T-helper 17 cell (primary cell): ENCODE measurements around the gene PCDHGA2. TPM values are rescaled to one million over a fixed set of nuclear protein-coding genes. Genes with fewer than 3 reads are reported as not detected.
"Not testable (repeated sequence)": the region's sequence is repeated elsewhere in the genome, so short reads cannot be mapped to it uniquely, and the experiment has no call there.

Experiments
- ATAC-seq: fragments of 150-1000 bp; cut with Tn5 transposase; 2 replicates; pipeline ENCODE4 v1.10.0; 2021; ENCODE audit warnings: mild to moderate bottlenecking, moderate library complexity
- DNase-seq, 3 donors: peaks; one replicate each; pipeline versions ENCODE4 v3.0.0 to v3.0.0-alpha.2; 2020 to 2021
- H3K9me3 ChIP-seq: one replicate; pipeline ENCODE4 v1.7.0; 2013; ENCODE audit warnings: low read length, mild to moderate bottlenecking; ENCODE audit not compliant: control insufficient read depth, poor library complexity, severe bottlenecking
- H3K27ac Mint-ChIP-seq: one replicate; pipeline ENCODE4 v1.8.0; 2022; ENCODE audit warnings: mild to moderate bottlenecking, moderate library complexity, mixed read lengths
- H3K27me3 Mint-ChIP-seq: one replicate; pipeline ENCODE4 v1.8.0; 2022; ENCODE audit warnings: mixed read lengths
- H3K36me3 Mint-ChIP-seq: one replicate; pipeline ENCODE4 v1.8.0; 2022; ENCODE audit warnings: low read depth, mixed read lengths
- H3K4me1 Mint-ChIP-seq: one replicate; pipeline ENCODE4 v1.8.0; 2022; ENCODE audit warnings: mild to moderate bottlenecking, mixed read lengths
- H3K4me3 Mint-ChIP-seq: one replicate; pipeline ENCODE4 v1.8.0; 2022; ENCODE audit warnings: mild to moderate bottlenecking, moderate library complexity, mixed read lengths
- total RNA-seq, 4 donors: library from RNA in 2 of 4; stranded (reverse) in 2 of 4; gene quantifications; one replicate each; pipeline ENCODE4 v1.2.3 and lab custom pipeline; 2022 to 2026

Gene PCDHGA2
- not detected for total RNA-seq
- 0 to 0.08 reads per million in 2 donors for total RNA-seq (lab: John Stamatoyannopoulos, UW)

DNA sequence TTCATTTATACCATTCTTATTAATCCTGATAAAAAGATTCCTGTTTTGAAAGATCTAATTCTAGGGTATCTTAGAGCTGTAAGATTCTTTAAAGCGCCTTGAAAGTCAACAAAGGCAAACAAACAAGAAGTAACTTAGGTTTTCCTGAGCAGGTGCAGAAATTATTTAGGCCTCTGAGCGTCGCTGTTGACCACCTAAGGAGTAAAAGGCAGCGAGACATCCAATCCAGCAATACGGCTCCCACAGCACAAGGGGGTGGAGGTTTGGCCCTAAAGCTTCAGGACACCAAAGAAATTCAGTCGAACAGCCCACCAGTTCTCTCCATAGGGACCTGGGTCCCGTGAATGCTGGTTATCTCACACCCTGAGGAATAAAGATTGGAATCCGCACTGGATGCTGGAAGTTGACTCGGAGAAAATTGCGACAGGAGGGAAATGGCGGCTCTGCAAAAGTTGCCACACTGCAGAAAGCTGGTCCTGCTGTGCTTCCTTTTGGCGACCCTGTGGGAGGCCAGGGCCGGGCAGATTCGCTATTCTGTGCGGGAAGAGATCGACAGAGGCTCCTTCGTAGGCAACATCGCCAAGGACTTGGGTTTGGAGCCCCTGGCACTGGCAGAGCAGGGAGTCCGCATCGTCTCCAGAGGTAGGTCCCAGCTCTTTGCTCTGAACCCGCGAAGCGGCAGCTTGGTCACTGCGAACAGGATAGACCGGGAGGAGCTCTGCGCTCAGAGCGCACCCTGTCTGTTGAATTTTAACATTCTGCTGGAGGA lies at the start of gene PCDHGA2:
Gene PCDHGA2, plus strand, starts transcription at position 223 of the 769 bp plus-strand sequence.
- no peak within 1 kb of the TSS for H3K27ac Mint-ChIP-seq
- H3K27me3 Mint-ChIP-seq, result peaks cover 12% of the 10 kb centered on the region
- H3K9me3 ChIP-seq, result peaks cover 22% of the 10 kb centered on the region
- H3K4me3 Mint-ChIP-seq, result no peak within 1 kb of the TSS
- peaks cover 3% of the 10 kb centered on the region for H3K36me3 Mint-ChIP-seq
- DNase-seq (no peak), ATAC-seq (no peak)
- no peaks in the 10 kb centered on the region for H3K4me1 Mint-ChIP-seq

DNA sequence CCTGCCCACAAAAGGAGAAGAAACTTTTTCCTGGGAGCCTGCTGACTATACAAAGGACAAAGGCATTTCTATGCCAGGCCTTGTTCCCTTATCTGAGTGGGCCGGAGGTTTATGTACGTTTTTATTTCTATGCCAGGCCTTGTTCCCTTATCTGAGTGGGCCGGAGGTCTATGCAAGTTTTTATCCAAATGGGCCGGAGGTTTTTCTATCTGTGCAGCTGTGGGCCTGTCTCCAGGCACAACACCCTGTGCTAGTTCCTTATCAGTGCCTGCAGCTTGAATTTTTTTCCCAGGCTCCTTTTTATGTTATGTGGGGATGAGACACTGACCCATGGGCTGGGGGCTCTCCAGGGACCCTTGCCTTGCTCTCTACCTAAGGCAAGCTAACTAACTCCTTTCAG lies 40.2 kb upstream of the PCDHGA2 start:
- Mint-ChIP-seq H3K4me3 (no peak overlapping the region), H3K27ac (no peak overlapping the region), H3K36me3 (no peaks in the 10 kb centered on the region), H3K4me1 (no peaks in the 10 kb centered on the region), H3K27me3 (no peaks in the 10 kb centered on the region)
- ATAC-seq (no peak), DNase-seq (no peak)
- peaks cover 15% of the 10 kb centered on the region for H3K9me3 ChIP-seq

DNA sequence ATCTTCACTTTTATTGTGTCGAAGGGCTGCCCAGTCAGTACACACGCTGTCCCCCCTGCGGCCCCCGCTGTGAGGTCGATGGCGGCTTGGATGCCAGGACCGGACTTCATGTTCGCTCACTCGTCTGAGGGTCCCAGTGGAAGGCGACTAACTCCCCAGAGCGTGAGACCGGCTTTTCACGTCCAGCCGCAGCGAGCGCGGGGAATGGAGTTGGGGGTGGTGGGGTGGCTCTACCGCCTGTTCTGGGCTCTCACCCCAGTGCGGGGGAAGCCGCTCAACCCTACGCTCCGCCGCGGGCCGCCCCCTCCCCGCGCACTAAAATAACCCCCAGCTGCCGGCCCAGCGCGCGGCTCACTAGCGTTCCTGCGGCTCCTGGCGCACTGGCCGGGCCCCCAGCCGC lies 34.8 kb upstream of the PCDHGA2 start, which contains the start of gene SLC25A2:
Gene SLC25A2, minus strand, starts transcription at position 294 of the 400 bp plus-strand sequence. Its CDS starts 184 bp downstream, at position 110.
- no peaks in the 10 kb centered on the region for H3K36me3 Mint-ChIP-seq
- H3K27ac Mint-ChIP-seq, result no peak within 1 kb of the TSS
- no peak for DNase-seq
- no peak for ATAC-seq
- no peak within 1 kb of the TSS for H3K4me3 Mint-ChIP-seq
- H3K4me1 Mint-ChIP-seq, result no peaks in the 10 kb centered on the region
- H3K9me3 ChIP-seq, result peaks cover 18% of the 10 kb centered on the region
- no peaks in the 10 kb centered on the region for H3K27me3 Mint-ChIP-seq

DNA sequence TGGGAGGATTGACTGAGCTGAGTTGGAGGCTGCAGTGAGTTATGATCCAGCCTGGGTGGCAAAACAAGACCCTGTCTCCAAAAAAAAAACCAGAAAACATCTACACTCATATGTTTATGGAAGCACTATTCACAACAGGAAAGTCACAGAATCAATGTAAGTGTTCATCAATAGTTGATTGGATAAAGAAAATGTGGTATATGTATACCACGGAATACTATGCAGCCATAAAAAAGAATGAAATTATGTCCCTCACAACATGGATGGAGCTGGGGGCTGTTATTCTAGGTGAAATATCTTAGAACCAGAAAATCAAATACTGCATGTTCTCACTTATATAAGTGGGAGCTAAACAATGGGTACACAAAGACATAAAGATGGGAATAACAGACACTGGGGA lies 31.9 kb upstream of the PCDHGA2 start:
- H3K4me3 Mint-ChIP-seq, result no peak overlapping the region
- no peak for ATAC-seq
- H3K36me3 Mint-ChIP-seq, result peaks cover 1% of the 10 kb centered on the region
- H3K27me3 Mint-ChIP-seq, result no peaks in the 10 kb centered on the region
- H3K4me1 Mint-ChIP-seq, result no peaks in the 10 kb centered on the region
- no peak overlapping the region for H3K27ac Mint-ChIP-seq
- DNase-seq, result no peak
- H3K9me3 ChIP-seq, result peaks cover 9% of the 10 kb centered on the region

DNA sequence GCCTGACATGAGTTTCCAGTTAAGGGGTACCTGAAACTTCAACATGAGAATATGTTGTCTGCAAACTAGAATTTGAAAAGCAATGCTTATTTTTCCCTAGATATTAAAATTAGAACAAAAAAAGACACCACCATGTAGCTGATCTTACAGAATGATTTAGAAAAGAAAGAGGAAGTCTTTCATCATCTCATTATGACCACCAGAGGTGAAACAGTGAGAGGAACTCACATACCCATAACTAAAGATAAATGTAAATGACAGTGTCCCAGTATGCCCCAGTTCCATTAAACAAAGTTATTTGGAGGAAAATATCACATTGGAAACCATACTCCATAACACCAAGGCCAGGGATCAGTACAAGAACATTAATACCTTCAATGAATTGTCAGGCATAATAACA lies 24.8 kb upstream of the PCDHGA2 start:
- DNase-seq (no peak), ATAC-seq (no peak)
- peaks cover 21% of the 10 kb centered on the region for H3K9me3 ChIP-seq
- Mint-ChIP-seq H3K4me1 (no peaks in the 10 kb centered on the region), H3K27me3 (no peaks in the 10 kb centered on the region), H3K36me3 (peaks cover 9% of the 10 kb centered on the region), H3K4me3 (no peak overlapping the region), H3K27ac (no peak overlapping the region)

DNA sequence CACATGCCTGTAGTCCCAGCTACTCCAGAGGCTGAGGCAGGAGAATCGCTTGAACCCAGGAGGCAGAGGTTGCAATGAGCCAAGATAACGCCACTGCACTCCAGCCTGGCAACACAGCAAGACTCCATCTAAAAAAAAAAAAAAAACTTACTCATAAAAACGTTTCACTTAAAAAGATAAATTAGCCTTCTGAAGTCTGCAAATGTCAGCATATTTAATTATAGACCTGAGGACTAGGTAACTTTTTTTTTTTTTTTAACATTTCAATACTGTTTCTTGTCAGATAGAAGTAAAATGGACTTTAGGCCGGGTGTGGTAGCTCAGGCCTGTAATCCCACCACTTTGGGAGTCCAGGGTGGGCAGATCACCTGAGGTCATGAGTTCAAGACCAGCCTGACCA lies 21.6 kb upstream of the PCDHGA2 start:
- peak overlapping the region; percentile 12 for H3K27ac Mint-ChIP-seq
- H3K9me3 ChIP-seq, result peaks cover 38% of the 10 kb centered on the region
- H3K36me3 Mint-ChIP-seq, result peaks cover 12% of the 10 kb centered on the region
- not testable (repeated sequence) for H3K4me3 Mint-ChIP-seq, H3K27me3 Mint-ChIP-seq, ATAC-seq, DNase-seq, H3K4me1 Mint-ChIP-seq

DNA sequence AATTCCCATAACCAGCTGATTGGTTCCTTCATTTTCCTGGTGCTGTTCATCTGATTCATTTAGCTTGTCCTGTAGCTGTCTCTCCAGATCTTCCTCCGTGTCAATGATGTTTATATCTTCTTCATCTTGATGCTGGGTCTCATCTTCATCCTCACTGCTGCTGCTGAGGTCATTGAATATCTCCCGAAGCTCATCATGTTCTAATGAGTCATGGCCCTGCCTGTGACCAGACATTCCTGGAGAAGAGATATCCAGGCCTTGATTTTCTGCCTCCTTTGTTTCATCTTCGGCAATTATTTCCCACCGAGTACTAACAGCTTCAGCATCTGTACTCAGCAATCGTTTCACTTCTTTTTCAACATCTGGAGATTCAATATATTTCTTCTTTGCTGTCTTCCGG lies 19.4 kb upstream of the PCDHGA2 start:
- H3K9me3 ChIP-seq, result peaks cover 30% of the 10 kb centered on the region
- H3K27me3 Mint-ChIP-seq, result no peaks in the 10 kb centered on the region
- peaks cover 10% of the 10 kb centered on the region for H3K4me1 Mint-ChIP-seq
- H3K4me3 Mint-ChIP-seq, result peak overlapping the region; percentile 94
- H3K36me3 Mint-ChIP-seq, result peaks cover 12% of the 10 kb centered on the region
- H3K27ac Mint-ChIP-seq, result peak overlapping the region; percentile 95
- no peak for ATAC-seq
- no peak for DNase-seq

DNA sequence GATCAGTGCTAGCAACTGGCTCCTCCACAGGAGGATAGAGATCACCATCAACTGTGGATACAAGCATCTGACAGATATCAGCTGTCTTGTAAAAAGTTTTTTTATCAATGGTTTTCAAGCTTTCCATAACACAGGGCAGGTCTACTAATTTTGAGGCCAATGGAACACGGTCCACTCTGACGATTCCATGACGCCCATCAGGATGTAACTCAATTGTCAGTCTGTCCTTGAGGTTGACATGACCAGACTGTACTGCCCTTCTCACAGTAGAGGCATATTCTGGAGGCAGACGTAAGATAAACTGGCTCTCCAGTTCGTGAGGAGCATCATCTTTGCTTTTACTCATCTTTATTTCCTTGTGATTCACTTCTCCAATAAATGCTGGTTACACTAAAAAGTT lies 18.9 kb upstream of the PCDHGA2 start:
- ATAC-seq (no peak), DNase-seq (no peak)
- H3K27ac Mint-ChIP-seq, result peak overlapping the region; percentile 95
- H3K4me3 Mint-ChIP-seq, result peak overlapping the region; percentile 94
- no peaks in the 10 kb centered on the region for H3K27me3 Mint-ChIP-seq
- H3K9me3 ChIP-seq, result peaks cover 30% of the 10 kb centered on the region
- H3K4me1 Mint-ChIP-seq, result peaks cover 10% of the 10 kb centered on the region
- peaks cover 12% of the 10 kb centered on the region for H3K36me3 Mint-ChIP-seq

DNA sequence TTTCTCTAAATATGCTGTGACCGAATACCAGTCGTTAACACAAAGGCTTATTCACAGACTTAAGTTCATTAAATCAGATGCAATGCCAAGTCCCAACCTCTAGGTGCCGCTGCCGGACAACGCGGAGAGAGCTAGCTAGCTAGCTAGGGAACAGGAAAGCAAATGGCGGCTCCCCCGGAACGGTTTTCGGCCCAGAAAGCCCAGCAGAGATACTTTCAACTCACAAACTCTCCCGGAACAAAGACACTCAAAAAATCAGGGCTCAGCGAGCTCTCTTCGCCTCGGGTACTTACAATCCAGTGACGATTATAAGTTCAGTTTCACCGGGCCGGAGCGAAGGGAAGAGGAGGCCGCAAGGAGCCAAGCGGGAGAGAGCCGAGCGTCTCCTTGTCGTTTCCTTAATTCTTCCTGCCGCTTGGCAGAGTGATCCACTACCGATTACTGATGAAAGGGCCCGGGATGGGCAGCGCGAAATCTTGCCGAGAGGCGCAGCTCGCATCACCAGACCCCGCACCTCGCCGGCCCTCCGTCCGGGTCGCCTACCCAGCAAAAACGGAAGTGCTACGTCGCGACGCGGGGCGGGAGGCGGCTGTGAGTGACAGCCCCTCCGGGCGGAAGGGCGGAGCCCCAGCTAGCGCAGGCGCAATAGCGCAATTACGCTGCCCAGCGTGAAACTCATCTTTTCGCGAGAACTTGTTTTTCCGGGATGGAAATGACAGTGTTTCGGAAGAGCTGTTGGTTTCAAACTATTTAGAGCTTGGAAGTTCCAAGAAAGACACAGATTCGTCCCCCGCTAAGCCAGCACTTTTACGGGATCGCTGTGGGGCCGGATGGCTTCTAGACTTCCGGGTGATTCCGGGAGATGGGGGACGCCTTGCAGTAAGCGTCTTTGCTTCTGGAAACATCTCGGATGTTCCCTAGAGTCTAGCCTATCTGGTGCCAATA lies 18.1 kb upstream of the PCDHGA2 start, which contains the start of gene TAF7:
Gene TAF7, minus strand, starts transcription at position 560 of the 945 bp plus-strand sequence. CDS start 740 bp downstream, outside the sequence.
- ATAC-seq, result peak; percentile 91
- peak within 1 kb of the TSS; percentile 95 for H3K27ac Mint-ChIP-seq
- peak; percentile 83 to 91 (median 86) for DNase-seq
- H3K4me1 Mint-ChIP-seq, result peaks cover 10% of the 10 kb centered on the region
- peaks cover 11% of the 10 kb centered on the region for H3K36me3 Mint-ChIP-seq
- peak within 1 kb of the TSS; percentile 94 for H3K4me3 Mint-ChIP-seq
- H3K9me3 ChIP-seq, result peaks cover 30% of the 10 kb centered on the region
- H3K27me3 Mint-ChIP-seq, result no peaks in the 10 kb centered on the region

DNA sequence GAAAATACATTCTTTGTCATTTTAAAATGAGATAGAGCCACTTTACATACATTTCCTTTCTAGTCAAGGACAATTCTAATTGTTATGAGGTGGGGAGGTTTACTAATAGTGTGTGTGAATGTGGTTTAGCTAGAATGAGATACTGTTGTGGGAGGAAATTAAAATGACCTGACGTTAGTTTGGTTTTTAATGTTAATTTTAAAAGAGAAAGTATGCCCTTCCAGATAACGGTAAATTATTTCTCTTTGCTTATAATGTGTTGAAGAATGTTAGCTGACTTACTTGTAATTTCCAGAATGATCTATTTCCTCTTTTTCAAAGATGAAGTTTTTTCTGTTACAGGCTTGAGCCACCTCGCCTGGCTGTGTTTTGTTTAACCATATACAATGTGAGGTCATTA lies 16.3 kb upstream of the PCDHGA2 start:
- no peak overlapping the region for H3K4me3 Mint-ChIP-seq
- H3K27ac Mint-ChIP-seq, result no peak overlapping the region
- DNase-seq, result no peak
- H3K27me3 Mint-ChIP-seq, result peaks cover 4% of the 10 kb centered on the region
- no peak for ATAC-seq
- peaks cover 8% of the 10 kb centered on the region for H3K36me3 Mint-ChIP-seq
- H3K4me1 Mint-ChIP-seq, result peaks cover 10% of the 10 kb centered on the region
- peaks cover 23% of the 10 kb centered on the region for H3K9me3 ChIP-seq

DNA sequence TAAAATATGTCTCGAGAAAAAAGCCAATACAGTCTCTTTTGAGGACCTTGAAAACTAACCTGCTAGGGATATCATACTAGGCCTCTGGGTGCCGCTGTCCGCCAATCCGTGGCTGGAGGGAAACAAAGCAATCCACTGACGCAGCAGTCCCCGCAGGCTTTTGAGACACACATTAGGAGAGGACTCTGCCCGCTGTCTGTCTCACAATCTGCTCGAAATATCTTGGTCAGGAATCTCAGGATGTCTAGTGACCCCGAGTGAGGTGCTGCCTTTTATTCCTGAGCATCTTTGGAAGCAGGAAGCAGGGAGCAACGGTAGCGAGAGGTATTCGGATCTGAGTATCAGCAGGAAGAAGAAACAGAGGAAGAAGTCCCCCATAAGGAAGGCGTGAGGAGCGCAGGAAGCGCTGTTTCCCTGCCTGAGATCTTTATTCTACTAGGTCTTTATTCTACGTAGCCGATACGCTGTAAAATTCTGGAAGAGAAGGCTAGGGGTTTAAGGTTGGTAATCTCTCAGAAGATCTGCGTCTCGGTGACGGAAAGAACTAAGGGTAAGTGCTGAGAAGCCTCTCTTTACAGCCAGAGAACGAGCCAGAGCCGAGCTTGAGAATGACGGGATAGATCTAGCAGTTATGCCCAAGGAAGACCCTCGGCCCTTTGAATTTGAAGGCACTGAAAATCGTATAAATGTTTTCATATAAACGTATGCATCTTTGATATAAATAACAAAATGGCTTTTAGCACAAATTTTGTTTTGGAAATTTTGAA lies 12.3 kb upstream of the PCDHGA2 start:
- peak overlapping the region; percentile 89 for H3K4me3 Mint-ChIP-seq
- H3K27ac Mint-ChIP-seq, result peak overlapping the region; percentile 66
- H3K36me3 Mint-ChIP-seq, result no peaks in the 10 kb centered on the region
- no peaks in the 10 kb centered on the region for H3K4me1 Mint-ChIP-seq
- peaks cover 8% of the 10 kb centered on the region for H3K9me3 ChIP-seq
- H3K27me3 Mint-ChIP-seq, result peaks cover 19% of the 10 kb centered on the region
- peak; percentile 18 to 50 (median 45) for DNase-seq
- ATAC-seq, result peak; percentile 95

DNA sequence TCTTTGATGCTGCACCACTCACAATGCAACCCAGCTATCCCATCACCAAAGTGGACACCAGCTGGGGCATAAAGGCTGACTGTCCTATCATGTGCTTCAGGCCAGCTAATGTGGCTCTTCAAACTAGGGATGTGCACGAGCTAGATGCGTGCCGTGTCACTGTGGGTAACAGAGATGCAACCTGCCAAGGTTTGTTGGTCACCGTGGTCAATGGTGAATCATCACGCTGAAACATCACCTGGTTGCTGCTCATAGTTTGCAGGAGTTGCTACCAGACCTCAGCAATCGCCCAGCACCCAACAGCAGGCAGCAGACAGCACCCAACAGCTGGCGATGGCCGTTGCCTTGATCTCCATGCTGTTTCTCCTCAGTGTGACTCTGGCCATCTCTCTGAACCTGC lies 10.3 kb upstream of the PCDHGA2 start:
- H3K9me3 ChIP-seq, result peaks cover 14% of the 10 kb centered on the region

More for the DNA sequence above, 10.3 kb upstream of the PCDHGA2 start:
- H3K4me1 Mint-ChIP-seq, result no peaks in the 10 kb centered on the region
- no peaks in the 10 kb centered on the region for H3K36me3 Mint-ChIP-seq
- H3K27me3 Mint-ChIP-seq, result peaks cover 23% of the 10 kb centered on the region
- H3K27ac Mint-ChIP-seq, result no peak overlapping the region
- DNase-seq, result no peak
- ATAC-seq, result no peak
- no peak overlapping the region for H3K4me3 Mint-ChIP-seq
